Mesenchymal stem cell (in vitro differentiated cells and primary cell): Measurements from ENCODE around the gene MSMB.
"Not testable (repeated sequence)": the region's sequence is repeated elsewhere in the genome, so short reads cannot be mapped to it uniquely, and the experiment has no call there.

Experiments
- DNase-seq: peaks from one replicate; pipeline ENCODE4 v3.0.0-alpha.2; 2013
- H2AFZ ChIP-seq: one replicate; pipeline ENCODE4 v1.6.1; 2013; ENCODE audit warnings: low read depth, mild to moderate bottlenecking, control low read depth, inconsistent platforms, low read length, moderate library complexity
- H2AK5ac ChIP-seq: 2 replicates; pipeline ENCODE4 v1.6.1; 2013; ENCODE audit warnings: low read length, moderate library complexity, mild to moderate bottlenecking, inconsistent platforms; ENCODE audit not compliant: severe bottlenecking
- H2BK120ac ChIP-seq: one replicate; pipeline ENCODE4 v1.6.1; 2013; ENCODE audit warnings: low read depth, mild to moderate bottlenecking, inconsistent platforms, low read length, moderate library complexity
- H2BK12ac ChIP-seq, 2 experiments: one replicate each; pipeline ENCODE4 v1.6.1; 2013; ENCODE audit warnings: inconsistent platforms in 2 of 2, low read length in 2 of 2, mild to moderate bottlenecking in 2 of 2, moderate library complexity in 2 of 2, control low read depth in 1 of 2
- H2BK15ac ChIP-seq: one replicate; pipeline ENCODE4 v1.6.1; 2013; ENCODE audit warnings: mild to moderate bottlenecking, low read depth, inconsistent platforms; ENCODE audit not compliant: poor library complexity, severe bottlenecking
- H2BK5ac ChIP-seq: 2 replicates; pipeline ENCODE4 v1.6.1; 2013; ENCODE audit warnings: low read depth, mild to moderate bottlenecking, low read length, control low read depth, inconsistent platforms; ENCODE audit not compliant: poor library complexity, severe bottlenecking
- H3K14ac ChIP-seq, 2 experiments: one replicate each; pipeline ENCODE4 v1.6.1; 2013; ENCODE audit warnings: inconsistent platforms in 2 of 2, low read length in 2 of 2, control low read depth in 1 of 2, mild to moderate bottlenecking in 1 of 2, moderate library complexity in 1 of 2
- H3K18ac ChIP-seq, 2 experiments: one replicate each; pipeline ENCODE4 v1.6.1; 2013; ENCODE audit warnings: inconsistent platforms in 2 of 2, low read length in 2 of 2, control low read depth in 1 of 2, low read depth in 1 of 2, mild to moderate bottlenecking in 1 of 2
- H3K23ac ChIP-seq, 2 experiments: one replicate each; pipeline ENCODE4 v1.6.1; 2013; ENCODE audit warnings: inconsistent platforms in 2 of 2, low read length in 2 of 2, mild to moderate bottlenecking in 2 of 2, moderate library complexity in 2 of 2, control low read depth in 1 of 2
- H3K27ac ChIP-seq: 2 replicates; pipeline ENCODE4 v1.5.1; 2013; ENCODE audit warnings: mild to moderate bottlenecking, moderate library complexity, low read length, control low read depth, inconsistent platforms; ENCODE audit not compliant: poor library complexity, severe bottlenecking
- H3K27me3 ChIP-seq, 2 experiments: 2 replicates each; pipeline versions ENCODE4 v1.6.1 to v1.7.0; 2013; ENCODE audit warnings: low read length in 2 of 2, mild to moderate bottlenecking in 2 of 2, moderate library complexity in 2 of 2, control low read depth in 1 of 2, inconsistent platforms in 1 of 2; ENCODE audit not compliant: control insufficient read depth in 1 of 2, insufficient read depth in 1 of 2
- H3K36me3 ChIP-seq, 2 experiments: 2 replicates each; pipeline versions ENCODE4 v1.6.1 to v1.7.0; 2013; ENCODE audit warnings: low read length in 2 of 2, control low read depth in 1 of 2, inconsistent platforms in 1 of 2, low read depth in 1 of 2, mild to moderate bottlenecking in 1 of 2; ENCODE audit not compliant: insufficient read depth in 2 of 2, control insufficient read depth in 1 of 2
- H3K4ac ChIP-seq, 2 experiments: one replicate each; pipeline ENCODE4 v1.6.1; 2013; ENCODE audit warnings: inconsistent platforms in 2 of 2, low read length in 2 of 2, mild to moderate bottlenecking in 2 of 2, moderate library complexity in 2 of 2, control low read depth in 1 of 2, low read depth in 1 of 2
- H3K4me1 ChIP-seq: 2 replicates; pipeline ENCODE4 v1.6.1; 2013; ENCODE audit warnings: low read depth, low read length, control low read depth; ENCODE audit not compliant: control insufficient read depth, insufficient read depth
- H3K4me2 ChIP-seq: 2 replicates; pipeline ENCODE4 v1.6.1; 2013; ENCODE audit warnings: low read length, mild to moderate bottlenecking, inconsistent platforms; ENCODE audit not compliant: poor library complexity, severe bottlenecking
- H3K4me3 ChIP-seq, 2 experiments: 2 replicates each; pipeline versions ENCODE4 v1.5.1 to v1.7.0; 2013; ENCODE audit warnings: low read length in 2 of 2, mild to moderate bottlenecking in 2 of 2, control low read depth in 1 of 2, low read depth in 1 of 2; ENCODE audit not compliant: insufficient read depth in 1 of 2
- H3K79me1 ChIP-seq: replicated peaks from 2 replicates; pipeline ENCODE4 v1.6.1; 2013; ENCODE audit warnings: mild to moderate bottlenecking, control low read depth, low read length, inconsistent platforms; ENCODE audit not compliant: poor library complexity, severe bottlenecking
- H3K9ac ChIP-seq: 2 replicates; pipeline ENCODE4 v1.7.0; 2013; ENCODE audit warnings: mild to moderate bottlenecking, low read length, moderate library complexity
- H3K9me3 ChIP-seq: 2 replicates; pipeline ENCODE4 v1.7.0; 2013; ENCODE audit warnings: mild to moderate bottlenecking, low read length; ENCODE audit not compliant: control insufficient read depth
- H4K8ac ChIP-seq: one replicate; pipeline ENCODE4 v1.6.1; 2013; ENCODE audit warnings: inconsistent platforms, mild to moderate bottlenecking, low read length, moderate library complexity
- H4K91ac ChIP-seq: one replicate; pipeline ENCODE4 v1.6.1; 2013; ENCODE audit warnings: mild to moderate bottlenecking, low read length, inconsistent platforms
- WGBS: methylation state at CpG from one replicate; pipeline ENCODE4 v1.1.7; 2013; ENCODE audit warnings: mixed read lengths; 5-methylcytosine and 5-hydroxymethylcytosine counted together

Gene MSMB

GRCh38 chr10:45997557-45997956, 48.5 kb downstream of the MSMB start:
- Histone ChIP-seq H3K4me1 (no peaks in the 10 kb centered on the region), H3K79me1 (peaks cover 14% of the 10 kb centered on the region), H3K4me3 (no peak overlapping the region), H2BK5ac (no peak overlapping the region), H3K36me3 (peaks cover 18 to 53% of the 10 kb centered on the region in 2 experiments), H3K18ac (no peak overlapping the region), H2AK5ac (no peak overlapping the region), H4K8ac (no peak overlapping the region), H3K9me3 (no peaks in the 10 kb centered on the region), H4K91ac (no peak overlapping the region), H2BK15ac (no peak overlapping the region), H3K4ac (no peak overlapping the region), H3K14ac (no peak overlapping the region), H3K27ac (no peak overlapping the region), H3K9ac (no peak overlapping the region), H3K23ac (no peak overlapping the region), H3K4me2 (no peak overlapping the region), H3K27me3 (no peaks in the 10 kb centered on the region), H2BK120ac (no peak overlapping the region), H2AFZ (no peak overlapping the region), H2BK12ac (no peak overlapping the region)
- no peak for DNase-seq
- 100% methylated on average over 3 of the region's 4 CpGs for WGBS

- H3K9ac ChIP-seq, H3K4me2 ChIP-seq, H3K23ac ChIP-seq, H3K4me1 ChIP-seq, H4K91ac ChIP-seq, DNase-seq, H2AFZ ChIP-seq, H3K4ac ChIP-seq, H3K9me3 ChIP-seq, H2BK5ac ChIP-seq, H4K8ac ChIP-seq, H3K4me3 ChIP-seq, H3K14ac ChIP-seq, H3K27me3 ChIP-seq, H3K18ac ChIP-seq, H2AK5ac ChIP-seq, H3K79me1 ChIP-seq, H2BK120ac ChIP-seq, H2BK15ac ChIP-seq, H3K27ac ChIP-seq, H2BK12ac ChIP-seq: not testable (repeated sequence)
- H3K36me3 ChIP-seq: peaks cover 5 to 29% of the 10 kb centered on the region in 2 experiments
- WGBS: 95% methylated on average over 2 of the region's 3 CpGs
Measured at GRCh38 chr10:45985590-45985989, 60.5 kb downstream of the MSMB start.

GRCh38 chr10:45984473-45984872, 61.6 kb downstream of the MSMB start:
- H2BK5ac ChIP-seq, H3K9ac ChIP-seq, H3K4me2 ChIP-seq: not testable (repeated sequence)

GRCh38 chr10:45983538-45984186, 62.4 kb downstream of the MSMB start:
- H2BK5ac ChIP-seq, H2AK5ac ChIP-seq, H2BK15ac ChIP-seq, H3K9me3 ChIP-seq, H3K27me3 ChIP-seq, H4K91ac ChIP-seq, H2AFZ ChIP-seq, H3K18ac ChIP-seq, H3K23ac ChIP-seq, H2BK12ac ChIP-seq, H3K4me2 ChIP-seq, H3K14ac ChIP-seq, H3K4ac ChIP-seq, H2BK120ac ChIP-seq, H4K8ac ChIP-seq, H3K79me1 ChIP-seq, H3K4me3 ChIP-seq, H3K9ac ChIP-seq, H3K4me1 ChIP-seq: not testable (repeated sequence)
- 40% methylated on average over 1 of the region's 6 CpGs for WGBS
- Histone ChIP-seq H3K36me3 (peaks cover 3 to 27% of the 10 kb centered on the region in 2 experiments), H3K27ac (peak overlapping the region; percentile 43)
- peak; percentile 77 for DNase-seq

More at GRCh38 chr10:45984473-45984872, 61.6 kb downstream of the MSMB start:
- H3K27me3 ChIP-seq, H2BK120ac ChIP-seq, DNase-seq, H3K4me3 ChIP-seq, H3K9me3 ChIP-seq, H3K18ac ChIP-seq, H3K79me1 ChIP-seq, H3K14ac ChIP-seq, H4K91ac ChIP-seq, H3K4me1 ChIP-seq, H4K8ac ChIP-seq, H3K23ac ChIP-seq, H2AFZ ChIP-seq, H2BK12ac ChIP-seq, H3K4ac ChIP-seq, H2AK5ac ChIP-seq, H2BK15ac ChIP-seq: not testable (repeated sequence)
- peak overlapping the region; percentile 46 for H3K27ac ChIP-seq
- peaks cover 3 to 29% of the 10 kb centered on the region in 2 experiments for H3K36me3 ChIP-seq
- 94% methylated on average over 1 of the region's 2 CpGs for WGBS
